GM12864 (cell line): Measurements from ENCODE around the gene XCL1.

Experiments used
- DNase-seq: peaks from one replicate; pipeline ENCODE4 v3.0.0-alpha.2; 2011; ENCODE audit warnings: low read depth
- H3K4me3 ChIP-seq: 2 replicates; pipeline ENCODE4 v1.5.1; 2011; ENCODE audit warnings: mild to moderate bottlenecking, low read depth, low read length, control low read depth
- TF ChIP-seq, protein P1 (sequence below): IDR thresholded peaks from 2 replicates; pipeline ENCODE4 v1.5.1; 2011; ENCODE audit warnings: low read depth, mild to moderate bottlenecking, moderate library complexity, low read length, control low read depth, inconsistent platforms; ENCODE audit errors: missing control alignments

The XCL1 gene

DNA sequence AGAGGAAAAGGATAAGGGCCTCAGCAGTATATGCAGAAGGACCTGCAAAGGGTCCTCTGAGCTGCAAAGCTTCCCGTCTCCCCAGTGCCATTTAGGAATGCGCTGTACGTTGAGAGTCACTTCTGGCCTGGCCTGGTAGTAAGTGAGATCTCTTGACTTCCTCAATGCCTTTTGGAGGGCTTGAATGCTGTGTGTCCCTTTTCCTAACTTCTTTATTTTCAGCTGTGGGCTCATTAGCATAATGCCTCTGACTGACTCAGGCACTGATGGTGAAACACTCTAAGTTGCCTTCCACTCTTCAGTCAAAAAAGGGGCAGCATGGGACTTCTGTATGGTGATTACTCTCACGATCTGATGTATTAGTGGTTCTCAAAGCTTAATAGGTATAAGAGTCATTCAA lies 49.9 kb downstream of the XCL1 start:
- DNase-seq, result no peak
- TF ChIP-seq, protein P1, sequence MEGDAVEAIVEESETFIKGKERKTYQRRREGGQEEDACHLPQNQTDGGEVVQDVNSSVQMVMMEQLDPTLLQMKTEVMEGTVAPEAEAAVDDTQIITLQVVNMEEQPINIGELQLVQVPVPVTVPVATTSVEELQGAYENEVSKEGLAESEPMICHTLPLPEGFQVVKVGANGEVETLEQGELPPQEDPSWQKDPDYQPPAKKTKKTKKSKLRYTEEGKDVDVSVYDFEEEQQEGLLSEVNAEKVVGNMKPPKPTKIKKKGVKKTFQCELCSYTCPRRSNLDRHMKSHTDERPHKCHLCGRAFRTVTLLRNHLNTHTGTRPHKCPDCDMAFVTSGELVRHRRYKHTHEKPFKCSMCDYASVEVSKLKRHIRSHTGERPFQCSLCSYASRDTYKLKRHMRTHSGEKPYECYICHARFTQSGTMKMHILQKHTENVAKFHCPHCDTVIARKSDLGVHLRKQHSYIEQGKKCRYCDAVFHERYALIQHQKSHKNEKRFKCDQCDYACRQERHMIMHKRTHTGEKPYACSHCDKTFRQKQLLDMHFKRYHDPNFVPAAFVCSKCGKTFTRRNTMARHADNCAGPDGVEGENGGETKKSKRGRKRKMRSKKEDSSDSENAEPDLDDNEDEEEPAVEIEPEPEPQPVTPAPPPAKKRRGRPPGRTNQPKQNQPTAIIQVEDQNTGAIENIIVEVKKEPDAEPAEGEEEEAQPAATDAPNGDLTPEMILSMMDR, result no peak
- H3K4me3 ChIP-seq, result no peak overlapping the region

- DNase-seq, result no peak
- TF ChIP-seq, protein P1, result no peak
- H3K4me3 ChIP-seq, result no peak overlapping the region
Observed at GRCh38 chr1:168627370-168627769, 51.0 kb downstream of the XCL1 start.

DNA sequence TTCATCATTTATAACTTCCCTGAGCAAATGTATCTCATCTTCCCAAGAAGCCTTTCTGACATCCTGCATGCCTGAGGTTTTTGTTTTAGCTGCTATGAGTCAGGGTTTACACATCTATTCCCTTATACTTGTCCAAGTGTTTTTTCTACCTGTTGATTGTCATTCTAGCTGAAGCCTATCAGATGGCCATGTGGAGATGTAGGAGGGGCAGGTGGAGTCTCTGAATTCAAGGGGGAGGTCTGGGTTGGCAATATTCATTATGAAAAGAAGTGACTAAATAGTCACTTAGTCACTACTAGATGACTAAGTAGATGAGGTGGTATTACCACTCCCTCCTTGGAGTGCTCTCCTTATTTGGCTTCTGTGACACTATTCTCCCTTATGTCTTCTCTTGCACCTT lies 52.4 kb downstream of the XCL1 start:
- TF ChIP-seq, protein P1, result no peak
- no peak for DNase-seq
- no peak overlapping the region for H3K4me3 ChIP-seq

GRCh38 chr1:168629466-168629865 lies 53.1 kb downstream of the XCL1 start:
- no peak for DNase-seq
- TF ChIP-seq, protein P1, result no peak
- H3K4me3 ChIP-seq, result no peak overlapping the region
